Measurements from ENCODE around the gene LCE3D.
"Not testable (repeated sequence)": the region's sequence is repeated elsewhere in the genome, so short reads cannot be mapped to it uniquely, and the experiment has no call there.

LCE3D gene, protein sequence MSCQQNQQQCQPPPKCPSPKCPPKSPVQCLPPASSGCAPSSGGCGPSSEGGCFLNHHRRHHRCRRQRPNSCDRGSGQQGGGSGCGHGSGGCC

DNA sequence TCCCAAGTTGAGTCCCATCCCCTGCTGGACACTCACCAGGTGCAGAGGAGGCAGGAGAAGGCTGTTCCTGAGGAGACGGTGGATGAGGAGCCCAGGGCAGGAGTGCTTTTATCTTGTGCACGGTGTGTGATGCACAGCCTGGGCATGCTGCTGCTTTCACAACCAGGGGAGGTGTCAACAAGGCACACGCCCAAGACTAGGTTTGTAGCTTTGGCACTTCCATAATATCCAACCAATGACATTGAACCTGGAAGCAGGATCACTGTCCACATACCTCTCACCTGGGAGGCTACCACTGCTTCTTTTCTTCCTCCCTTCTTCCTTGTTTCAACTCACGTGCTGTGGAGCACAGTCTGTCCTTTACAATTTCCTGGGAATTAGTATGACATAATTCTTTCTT is at the start of gene LCE3D:
Gene LCE3D (minus strand): TSS at position 84 of the 400 bp plus-strand sequence. CDS start 580 bp downstream, outside the sequence.
- DNase-seq, result no peak

GRCh38 chr1:152626744-152627143 is 46.4 kb upstream of the LCE3D start:
- DNase-seq, result no peak

DNA sequence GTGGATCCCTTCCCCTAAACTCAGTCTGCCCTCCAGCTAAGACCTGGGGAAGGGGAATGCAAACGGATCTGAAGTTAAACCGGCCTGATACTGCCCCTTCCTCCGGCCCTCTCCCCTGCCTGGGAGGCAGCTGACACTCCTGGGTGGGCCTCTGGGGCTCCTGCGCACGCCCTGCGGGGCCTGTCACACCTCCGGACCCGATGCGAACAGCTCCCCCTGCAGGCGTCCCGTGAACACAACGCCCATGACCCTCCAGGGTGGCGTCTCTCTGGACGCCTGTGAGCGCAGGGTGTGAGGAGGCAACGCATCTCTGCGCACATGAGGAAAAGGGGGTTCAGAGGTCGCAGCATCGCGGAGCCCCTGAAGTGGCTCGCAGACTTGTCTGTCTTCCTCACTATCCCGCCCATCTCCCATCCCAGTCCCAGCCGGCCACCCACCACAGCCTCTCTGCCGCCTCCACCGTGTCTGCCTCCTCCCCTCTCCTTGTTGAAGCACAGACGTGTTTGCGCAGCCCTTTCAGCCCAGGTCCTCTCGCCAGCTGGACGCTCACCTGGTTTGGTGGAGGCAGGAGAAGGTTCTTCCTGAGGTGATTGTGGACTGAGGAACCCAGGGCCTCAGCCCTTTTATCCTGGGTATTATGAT is 43.0 kb upstream of the LCE3D start:
- DNase-seq, result no peak

- peak; percentile 84 for DNase-seq
Measured at GRCh38 chr1:152622803-152623202, 42.5 kb upstream of the LCE3D start, which contains the start of gene LCE3A. Gene LCE3A (minus strand): TSS chr1:152623103. CDS start chr1:152623103, 0 bp downstream.

DNA sequence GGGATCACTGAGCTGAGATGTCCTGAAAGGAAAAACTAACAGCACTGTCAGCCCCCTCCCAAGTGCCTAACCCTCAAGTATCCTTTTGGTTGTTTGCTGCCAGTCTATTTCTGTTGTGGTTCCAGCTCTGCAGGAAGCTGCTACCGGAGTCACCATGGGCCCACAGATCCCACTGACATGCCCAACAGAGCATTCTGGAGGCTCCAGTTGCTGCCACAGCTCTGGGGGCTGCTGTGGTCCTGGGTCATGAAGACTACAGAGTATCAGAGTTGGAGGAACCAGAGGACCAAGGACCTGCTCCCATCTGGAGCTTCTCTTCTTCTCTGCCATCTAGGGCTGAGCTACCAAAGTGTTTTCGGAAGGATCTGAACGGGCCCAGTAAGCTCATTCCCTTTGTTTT is 41.7 kb upstream of the LCE3D start:
- no peak for DNase-seq

DNA sequence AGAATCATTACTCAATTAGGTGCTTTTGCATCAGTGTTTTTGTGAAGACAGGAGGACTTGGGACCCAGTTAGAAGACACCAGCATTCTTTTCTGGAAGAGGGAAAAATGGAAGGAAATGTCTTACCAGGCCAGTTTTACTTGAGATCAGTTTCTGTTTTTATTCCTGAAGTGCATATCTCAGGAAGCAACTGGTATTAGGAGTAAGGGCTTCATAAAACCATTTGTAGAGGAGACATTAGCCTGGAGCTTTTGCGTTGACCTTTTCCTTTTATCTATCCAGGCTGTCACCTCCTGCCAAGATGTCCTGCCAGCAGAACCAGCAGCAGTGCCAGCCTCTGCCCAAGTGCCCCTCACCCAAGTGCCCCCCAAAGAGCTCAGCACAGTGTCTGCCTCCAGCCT is 33.2 kb upstream of the LCE3D start, which contains the start of gene LCE3B:
Gene LCE3B (plus strand): TSS at position 301 of the 400 bp plus-strand sequence. CDS start 0 bp downstream, at position 301.
- DNase-seq, result no peak

DNA sequence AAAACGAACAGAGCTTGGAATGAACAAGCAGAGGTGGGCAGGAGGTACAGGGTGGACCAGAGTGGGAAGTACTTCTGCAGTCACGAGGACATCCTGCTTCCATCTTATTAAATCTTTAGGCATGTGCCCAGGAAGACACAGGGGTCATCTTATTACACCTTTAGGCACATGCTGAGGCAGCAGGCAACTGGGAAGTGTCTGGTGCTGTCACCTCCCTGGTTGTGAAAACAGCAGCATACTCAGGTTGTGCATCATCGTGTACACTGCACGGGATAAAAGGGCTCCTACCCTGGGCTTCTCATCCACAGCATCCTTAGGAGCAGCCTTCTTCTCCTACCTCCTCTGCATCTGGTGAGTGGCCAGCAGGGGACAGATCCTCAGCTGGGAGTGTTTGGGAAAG is 19.6 kb upstream of the LCE3D start, which contains the start of gene LCE3C:
Gene LCE3C (plus strand): TSS at position 301 of the 400 bp plus-strand sequence. CDS start 498 bp downstream, outside the sequence.
- no peak for DNase-seq

GRCh38 chr1:152596986-152597385 is 16.7 kb upstream of the LCE3D start:
- no peak for DNase-seq

GRCh38 chr1:152585586-152585985 is 5.3 kb upstream of the LCE3D start:
- no peak for DNase-seq

DNA sequence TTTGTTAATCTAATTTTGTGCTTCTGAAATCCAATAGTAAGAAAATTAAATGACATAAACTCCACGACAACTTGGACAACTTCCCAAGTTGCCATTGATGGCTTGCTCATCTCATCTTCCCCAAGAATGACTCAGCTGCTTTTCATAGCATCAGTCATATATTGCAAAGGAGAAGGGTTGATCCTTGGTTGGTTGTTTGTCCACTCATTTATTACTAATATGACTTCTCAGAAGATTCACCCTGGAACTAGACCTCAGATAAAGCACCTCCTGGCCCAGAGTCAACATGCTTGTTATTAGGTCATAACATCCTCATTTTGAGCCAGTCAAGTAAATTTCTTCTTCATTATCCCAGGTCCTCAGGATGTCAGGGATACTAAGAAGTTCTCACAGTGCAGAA is 2.3 kb upstream of the LCE3D start:
- DNase-seq, result no peak

- DNase-seq, result not testable (repeated sequence)
Measured at GRCh38 chr1:152579526-152579925, 790 bp downstream of the LCE3D start.

GRCh38 chr1:152577168-152577567 is 3.1 kb downstream of the LCE3D start:
- no peak for DNase-seq

GRCh38 chr1:152566681-152567080 is 13.6 kb downstream of the LCE3D start, which contains the start of gene LCE3E:
Gene LCE3E (minus strand): TSS chr1:152566780. CDS start chr1:152566208, 572 bp downstream.
- no peak for DNase-seq

DNA sequence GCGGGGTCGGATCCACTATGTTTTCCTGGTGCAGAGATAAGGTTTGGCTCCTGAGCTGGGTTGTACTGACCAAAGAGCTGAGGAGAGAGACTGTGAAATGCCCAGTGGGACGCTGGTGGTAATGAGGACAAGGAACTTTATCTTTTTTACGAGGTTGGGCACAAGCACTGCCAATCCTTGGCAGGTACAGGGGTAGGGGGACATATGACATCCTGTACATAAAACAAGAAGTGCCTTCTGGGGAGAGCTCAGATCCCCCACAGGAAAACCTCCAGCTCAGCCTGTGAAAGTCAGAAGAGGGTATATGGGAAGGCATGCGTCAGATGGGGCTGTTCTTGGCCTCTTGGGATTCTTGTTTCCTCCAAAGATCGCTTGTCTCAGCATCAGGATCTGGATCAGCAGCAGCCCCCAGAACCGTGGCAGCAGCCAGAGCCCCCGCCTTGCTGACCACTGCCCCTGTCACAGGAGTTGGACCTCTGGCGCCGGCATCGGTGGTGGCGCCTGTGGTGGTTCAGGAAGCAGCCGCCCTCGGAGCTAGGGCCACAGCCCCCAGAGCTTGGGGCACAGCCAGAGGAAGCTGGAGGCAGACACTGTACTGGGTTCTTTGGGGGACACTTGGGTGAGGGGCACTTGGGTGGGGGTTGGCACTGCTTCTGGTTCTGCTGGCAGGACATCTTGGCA is 14.6 kb downstream of the LCE3D start:
- no peak for DNase-seq

DNA sequence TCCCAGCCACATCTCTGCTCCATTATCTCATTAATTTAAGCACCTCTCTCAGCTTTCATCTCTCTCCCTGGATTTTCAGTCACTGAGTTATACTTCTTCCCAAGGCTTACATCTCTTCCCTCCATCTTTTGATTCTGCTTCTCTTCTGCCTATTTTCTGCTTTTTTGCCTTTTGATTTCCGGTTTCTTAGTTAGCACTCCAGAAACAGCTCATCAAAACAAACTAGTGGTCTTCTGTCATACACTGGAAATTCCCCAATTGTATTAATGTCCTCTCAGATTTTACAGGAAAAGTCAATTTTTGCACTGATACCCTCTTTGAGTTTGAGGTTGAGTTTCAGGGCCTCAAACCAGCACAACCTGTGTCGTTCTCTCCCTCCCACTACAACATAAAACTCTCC is 15.2 kb downstream of the LCE3D start:
- DNase-seq, result no peak

DNA sequence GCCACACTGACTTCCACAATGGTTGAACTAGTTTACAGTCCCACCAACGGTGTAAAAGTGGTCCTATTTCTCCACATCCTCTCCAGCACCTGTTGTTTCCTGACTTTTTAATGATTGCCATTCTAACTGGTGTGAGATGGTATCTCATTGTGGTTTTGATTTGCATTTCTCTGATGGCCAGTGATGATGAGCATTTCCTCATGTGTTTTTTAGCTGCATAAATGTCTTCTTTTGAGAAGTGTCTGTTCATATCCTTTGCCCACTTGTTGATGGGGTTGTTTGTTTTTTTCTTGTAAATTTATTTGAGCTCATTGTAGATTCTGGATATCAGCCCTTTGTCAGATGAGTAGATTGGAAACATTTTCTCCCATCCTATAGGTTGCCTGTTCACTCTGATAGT is 32.0 kb downstream of the LCE3D start:
- not testable (repeated sequence) for DNase-seq

GRCh38 chr1:152546704-152547103 is 33.6 kb downstream of the LCE3D start:
- DNase-seq, result peak; percentile 34

- DNase-seq, result peak; percentile 55
Measured at GRCh38 chr1:152543820-152544219, 36.5 kb downstream of the LCE3D start.

DNA sequence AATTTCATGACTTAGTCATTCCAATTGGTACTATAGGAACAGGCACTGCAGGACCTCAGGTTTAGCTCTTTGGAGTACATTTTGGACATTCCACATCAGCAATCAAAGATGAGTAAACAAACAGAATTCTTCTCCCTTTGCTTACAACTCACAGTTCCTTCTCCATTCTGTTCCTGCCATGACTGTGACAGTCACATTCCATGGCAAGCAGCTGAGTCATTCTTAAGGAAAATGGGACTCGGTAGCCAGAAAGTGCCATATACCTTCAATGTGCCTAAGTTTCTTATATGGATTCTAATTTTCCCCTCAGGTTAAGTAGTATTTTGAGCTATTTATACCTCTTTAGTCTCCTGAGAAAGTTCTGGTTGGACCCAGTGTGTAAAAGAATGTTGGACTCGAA is 40.4 kb downstream of the LCE3D start:
- DNase-seq, result no peak

DNA sequence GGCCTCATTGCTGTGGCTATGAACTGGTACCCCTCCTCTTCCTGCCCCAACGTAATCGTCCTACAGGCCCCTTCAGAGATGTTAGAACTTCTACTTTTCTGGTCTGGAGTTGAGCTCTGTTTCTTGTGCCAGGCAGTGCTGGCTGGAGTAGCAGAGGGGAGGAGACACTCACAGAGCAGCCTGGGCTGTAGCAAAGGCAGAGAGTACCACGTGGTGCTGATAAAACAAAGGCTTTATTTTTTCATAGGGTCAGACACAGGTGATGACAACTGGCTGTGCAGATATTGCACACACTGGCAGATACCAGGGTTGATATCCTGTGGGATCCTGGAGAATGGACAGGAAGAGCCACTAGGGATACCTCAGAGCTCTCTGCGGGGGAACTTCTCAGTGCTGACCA is 42.8 kb downstream of the LCE3D start:
- no peak for DNase-seq

- DNase-seq, result no peak
Measured at GRCh38 chr1:152535774-152536173, 44.5 kb downstream of the LCE3D start.

GRCh38 chr1:152533327-152533938 is 46.9 kb downstream of the LCE3D start:
- DNase-seq, result peak; percentile 80

Measured in OCI-M1 (cell line).